Renal cortex interstitium (tissue), 11 donors: ENCODE data around the gene NCF2. TPM values are rescaled to one million over a fixed set of nuclear protein-coding genes. Genes with fewer than 3 reads are reported as not detected.

Experiments used
- DNase-seq, 11 donors: peaks; one replicate each; pipeline ENCODE4 v3.0.0-alpha.2; 2013; ENCODE audit warnings: low read depth in 9 of 11, low spot score in 4 of 11; ENCODE audit errors: extremely low read depth in 1 of 11
- polyA plus RNA-seq, 3 donors: library from polyadenylated mRNA; unstranded; fragments of 120-200 nt; gene quantifications; one replicate each; pipeline ENCODE4 v1.2.1, GENCODE V29; 2013; ENCODE audit not compliant: insufficient read length in 3 of 3

Gene NCF2
- polyA plus RNA-seq, 3 donors = 3.2 to 4.3 (median 4.2) TPM

GRCh38 chr1:183522104-183522503 lies 68.2 kb downstream of the NCF2 start:
- no peak for DNase-seq

GRCh38 chr1:183520379-183520778 lies 69.9 kb downstream of the NCF2 start:
- no peak for DNase-seq

GRCh38 chr1:183517401-183517800 lies 72.9 kb downstream of the NCF2 start:
- no peak for DNase-seq

GRCh38 chr1:183516725-183517124 lies 73.5 kb downstream of the NCF2 start:
- DNase-seq = no peak

GRCh38 chr1:183515002-183515689 lies 75.1 kb downstream of the NCF2 start:
- DNase-seq = no peak

- no peak for DNase-seq
These were observed 76.0 kb downstream of the NCF2 start for GRCh38 chr1:183514235-183514634.

GRCh38 chr1:183512450-183512849 lies 77.8 kb downstream of the NCF2 start:
- no peak for DNase-seq

- no peak for DNase-seq
These were observed 81.6 kb downstream of the NCF2 start for GRCh38 chr1:183508694-183509093.

- DNase-seq = no peak
These were observed 83.7 kb downstream of the NCF2 start for GRCh38 chr1:183506561-183506960.

Other genes with a start within 250 kb of the NCF2 start
- gene NMNAT2, start 172.1 kb downstream of the NCF2 start, polyA plus RNA-seq = 1 to 10 TPM; 3.6 to 4.1 (median 4.1) TPM
- gene SMG7, start 118.0 kb downstream of the NCF2 start, polyA plus RNA-seq = 10 to 100 TPM; 68.1 to 76.0 (median 71.4) TPM
- 100 to 1,000 TPM; 142 to 163 (median 162) TPM for gene ARPC5, start 45.3 kb upstream of the NCF2 start, polyA plus RNA-seq
- gene APOBEC4, start 62.9 kb upstream of the NCF2 start, polyA plus RNA-seq = not detected
- gene RGL1, start 214.7 kb upstream of the NCF2 start, polyA plus RNA-seq = 10 to 100 TPM; 50.1 to 56.2 (median 52.3) TPM